ENCODE data around the gene EGFR. TPM values are rescaled to one million over a fixed set of nuclear protein-coding genes. Genes with fewer than 3 reads are reported as not detected.

The EGFR gene
- total RNA-seq, 1 donor, result 98.9 TPM

- no peak for TF ChIP-seq CTCF (IDR thresholded peaks at IDR 0.05; ENCODE audit: insufficient read depth, low read depth, low read length)
Measured at GRCh38 chr7:55077561-55078410, 59.0 kb downstream of the EGFR start.

GRCh38 chr7:55078465-55079372 lies 59.9 kb downstream of the EGFR start:
- no peak for DNase-seq (ENCODE audit: low read depth)
- TF ChIP-seq CTCF (IDR thresholded peaks at IDR 0.05; ENCODE audit: insufficient read depth, low read depth, low read length), result no peak
- no peak overlapping the region for H3K4me3 ChIP-seq (ENCODE audit: low read depth, low read length)

More at GRCh38 chr7:55077561-55078410, 59.0 kb downstream of the EGFR start:
- DNase-seq (ENCODE audit: low read depth), result no peak
- no peak overlapping the region for H3K4me3 ChIP-seq (ENCODE audit: low read depth, low read length)

GRCh38 chr7:55080000-55080623 lies 61.3 kb downstream of the EGFR start:
- no peak for DNase-seq (ENCODE audit: low read depth)
- no peak overlapping the region for H3K4me3 ChIP-seq (ENCODE audit: low read depth, low read length)
- no peak for TF ChIP-seq CTCF (IDR thresholded peaks at IDR 0.05; ENCODE audit: insufficient read depth, low read depth, low read length)

- no peak overlapping the region for H3K4me3 ChIP-seq (ENCODE audit: low read depth, low read length)
- no peak for DNase-seq (ENCODE audit: low read depth)
- TF ChIP-seq CTCF (IDR thresholded peaks at IDR 0.05; ENCODE audit: insufficient read depth, low read depth, low read length), result no peak
Measured at GRCh38 chr7:55081068-55081467, 62.3 kb downstream of the EGFR start.

GRCh38 chr7:55081472-55082227 lies 62.8 kb downstream of the EGFR start:
- TF ChIP-seq CTCF (IDR thresholded peaks at IDR 0.05; ENCODE audit: insufficient read depth, low read depth, low read length), result no peak
- no peak for DNase-seq (ENCODE audit: low read depth)
- H3K4me3 ChIP-seq (ENCODE audit: low read depth, low read length), result no peak overlapping the region

- no peak for DNase-seq (ENCODE audit: low read depth)
- H3K4me3 ChIP-seq (ENCODE audit: low read depth, low read length), result no peak overlapping the region
- TF ChIP-seq CTCF (IDR thresholded peaks at IDR 0.05; ENCODE audit: insufficient read depth, low read depth, low read length), result no peak
Measured at GRCh38 chr7:55082228-55082603, 63.4 kb downstream of the EGFR start.

All from fibroblast of villous mesenchyme (primary cell).